Measurements from ENCODE around the gene METTL5.
"Not testable (repeated sequence)": the region's sequence is repeated elsewhere in the genome, so short reads cannot be mapped to it uniquely, and the experiment has no call there.

GRCh38 chr2:169820101-169820500 is 4.6 kb downstream of the METTL5 start:
- not testable (repeated sequence) for TF ChIP-seq CTCF, POLR2A (IDR thresholded peaks at IDR 0.05)
